Keratinocyte (primary cell): Measurements from ENCODE around the gene HOXD13. TPM values are rescaled to one million over a fixed set of nuclear protein-coding genes. Genes with fewer than 3 reads are reported as not detected.

Source experiments
- DNase-seq: peaks from one replicate; pipeline ENCODE4 v3.0.0-alpha.2; 2011; ENCODE audit warnings: low read depth, missing footprints, low spot score
- FAIRE-seq: peaks from 2 replicates; lab custom pipeline; 2011; peaks lifted over from hg19 to GRCh38; lab: Jason Lieb, UNC
- H2AFZ ChIP-seq: 2 replicates; pipeline ENCODE4 v1.6.0; 2012; ENCODE audit warnings: low read length, control low read depth, inconsistent platforms; ENCODE audit not compliant: control insufficient read depth
- H3K27ac ChIP-seq: 2 replicates; pipeline ENCODE4 v1.5.1; 2011; ENCODE audit warnings: low read length; ENCODE audit not compliant: control insufficient read depth, insufficient read depth
- H3K27me3 ChIP-seq: 3 replicates; pipeline ENCODE4 v1.6.0; 2011; ENCODE audit warnings: low read length; ENCODE audit not compliant: control insufficient read depth, insufficient read depth; ENCODE audit errors: extremely low read depth
- H3K36me3 ChIP-seq, 2 experiments: 2 replicates in 1 of 2; 3 replicates in 1 of 2; pipeline ENCODE4 v1.5.1; 2011; ENCODE audit warnings: low read length in 2 of 2, mild to moderate bottlenecking in 1 of 2; ENCODE audit not compliant: control insufficient read depth in 2 of 2, insufficient read depth in 2 of 2; ENCODE audit errors: extremely low read depth in 1 of 2
- H3K4me1 ChIP-seq: 3 replicates; pipeline ENCODE4 v1.5.1; 2011; ENCODE audit warnings: low read length; ENCODE audit not compliant: control insufficient read depth, insufficient read depth; ENCODE audit errors: extremely low read depth
- H3K4me2 ChIP-seq: 3 replicates; pipeline ENCODE4 v1.6.0; 2011; ENCODE audit warnings: low read depth, low read length; ENCODE audit not compliant: control insufficient read depth, insufficient read depth; ENCODE audit errors: extremely low read depth
- H3K4me3 ChIP-seq, 3 experiments: fragments of 200-600 bp in 1 of 3; sonication (generic) in 1 of 3; 2 replicates in 2 of 3; 3 replicates in 1 of 3; pipeline ENCODE4 v1.5.1; 2011 to 2016; ENCODE audit warnings: low read length in 3 of 3, mild to moderate bottlenecking in 3 of 3, control low read depth in 2 of 3, inconsistent platforms in 1 of 3, low read depth in 1 of 3, mixed read lengths in 1 of 3, mixed run types in 1 of 3, moderate library complexity in 1 of 3; ENCODE audit not compliant: control insufficient read depth in 2 of 3, insufficient read depth in 2 of 3; ENCODE audit errors: extremely low read depth in 1 of 3
- H3K79me2 ChIP-seq: 2 replicates; pipeline ENCODE4 v1.6.0; 2012; ENCODE audit warnings: low read length; ENCODE audit not compliant: control insufficient read depth, insufficient read depth
- H3K9ac ChIP-seq: 3 replicates; pipeline ENCODE4 v1.6.0; 2011; ENCODE audit warnings: low read length; ENCODE audit not compliant: control insufficient read depth, insufficient read depth; ENCODE audit errors: extremely low read depth
- H3K9me1 ChIP-seq: 3 replicates; pipeline ENCODE4 v1.6.0; 2011; ENCODE audit warnings: low read length; ENCODE audit not compliant: control insufficient read depth, insufficient read depth; ENCODE audit errors: extremely low read depth
- H3K9me3 ChIP-seq: 2 replicates; pipeline ENCODE4 v1.5.1; 2012; ENCODE audit warnings: low read depth, low read length; ENCODE audit not compliant: control insufficient read depth
- H4K20me1 ChIP-seq: 3 replicates; pipeline ENCODE4 v1.6.0; 2011; ENCODE audit warnings: low read length; ENCODE audit not compliant: control insufficient read depth, insufficient read depth; ENCODE audit errors: extremely low read depth
- CTCF ChIP-seq, 3 experiments: IDR thresholded peaks in 1 of 3; conservative IDR thresholded peaks in 1 of 3; optimal IDR thresholded peaks in 1 of 3; 2 replicates in 2 of 3; 3 replicates in 1 of 3; pipeline versions ENCODE3 to v1.5.1; 2011; ENCODE audit warnings: low read length in 3 of 3, mild to moderate bottlenecking in 3 of 3, moderate library complexity in 2 of 3, control low read depth in 1 of 3, inconsistent platforms in 1 of 3; ENCODE audit not compliant: insufficient read depth in 2 of 3; ENCODE audit errors: extremely low read depth in 1 of 3
- EZH2 ChIP-seq: IDR thresholded peaks from one replicate; pipeline ENCODE4 v1.6.1; 2012; ENCODE audit warnings: inconsistent platforms, mild to moderate bottlenecking, low read length, moderate library complexity
- dilution Hi-C: fragments of 300-500 bp; cut with MboI; formaldehyde crosslinking; loops from one replicate; pipeline ENCODE4 v1.7.0; 2020; ENCODE audit warnings: low sequenced_read_pairs; ENCODE audit not compliant: extremely low pct_ligation_motif_present
- polyA plus RNA-seq, 5 experiments: library from polyadenylated mRNA; depleted of rRNA in 3 of 5; stranded (reverse) in 3 of 5; stranded (forward) in 1 of 5; unstranded in 1 of 5; fragments of >200 nt; gene quantifications; 1 replicate in 1 of 5; 2 replicates in 3 of 5; 3 replicates in 1 of 5; pipeline versions ENCODE4 v1.2.1 to v1.2.3, GENCODE V29; 2011 to 2012; ENCODE audit warnings: missing spikeins in 2 of 5, low read depth in 1 of 5, low replicate concordance in 1 of 5

HOXD13 gene
- polyA plus RNA-seq, 1 donor (not counting 4 experiments of a cell fraction or from before 2014, with no cell fraction given): not detected

- Histone ChIP-seq H3K4me1 (no peaks in the 10 kb centered on the region), H3K4me2 (no peak overlapping the region), H4K20me1 (no peaks in the 10 kb centered on the region), H3K9ac (no peak overlapping the region), H3K4me3 (no peak overlapping the region), H3K27me3 (peaks cover 94% of the 10 kb centered on the region), H2AFZ (no peak overlapping the region), H3K27ac (no peak overlapping the region), H3K79me2 (no peaks in the 10 kb centered on the region), H3K9me1 (no peaks in the 10 kb centered on the region), H3K9me3 (no peaks in the 10 kb centered on the region), H3K36me3 (no peaks in the 10 kb centered on the region)
- FAIRE-seq (no peak), DNase-seq (no peak)
- TF ChIP-seq CTCF (optimal IDR thresholded peaks at IDR 0.05 in 1 of 3, IDR thresholded peaks at IDR 0.05 in 1 of 3, conservative IDR thresholded peaks at IDR 0.05 in 1 of 3; ENCODE audit: extremely low read depth in 1 of 3, insufficient read depth in 2 of 3, low read length in 3 of 3): no peak
- TF ChIP-seq EZH2: peak; percentile 77
- dilution Hi-C loops: no loop called here
Observed at GRCh38 chr2:176128172-176128981, 35.9 kb downstream of the HOXD13 start.

GRCh38 chr2:176128982-176129796, 36.7 kb downstream of the HOXD13 start, which contains the start of gene HOXD8:
Gene HOXD8 (plus strand): TSS chr2:176129705. CDS start chr2:176130367, 662 bp downstream.
- Histone ChIP-seq H3K36me3 (no peaks in the 10 kb centered on the region), H3K27me3 (peaks cover 93% of the 10 kb centered on the region), H3K9me3 (no peaks in the 10 kb centered on the region), H3K4me2 (peak within 1 kb of the TSS; percentile 46), H3K9me1 (no peaks in the 10 kb centered on the region), H3K79me2 (no peaks in the 10 kb centered on the region), H4K20me1 (no peaks in the 10 kb centered on the region), H3K4me1 (no peaks in the 10 kb centered on the region), H2AFZ (no peak within 1 kb of the TSS), H3K27ac (no peak within 1 kb of the TSS), H3K4me3 (peak within 1 kb of the TSS in 2 of 3 experiments; percentile 6 to 27), H3K9ac (no peak within 1 kb of the TSS)
- TF ChIP-seq CTCF (optimal IDR thresholded peaks at IDR 0.05 in 1 of 3, IDR thresholded peaks at IDR 0.05 in 1 of 3, conservative IDR thresholded peaks at IDR 0.05 in 1 of 3; ENCODE audit: extremely low read depth in 1 of 3, insufficient read depth in 2 of 3, low read length in 3 of 3): no peak
- TF ChIP-seq EZH2: peak; percentile 43
- dilution Hi-C loops: no loop called here
- no peak for DNase-seq
- FAIRE-seq: no peak
